ENCODE measurements around the gene FAM227B. TPM values are rescaled to one million over a fixed set of nuclear protein-coding genes. Genes with fewer than 3 reads are reported as not detected.

Gene FAM227B
- total and polyA plus RNA-seq, 2 of the 13 experiments (the other 11 are each of a cell fraction or from before 2014, with no cell fraction given), result 1.9 to 2.6 TPM

DNA sequence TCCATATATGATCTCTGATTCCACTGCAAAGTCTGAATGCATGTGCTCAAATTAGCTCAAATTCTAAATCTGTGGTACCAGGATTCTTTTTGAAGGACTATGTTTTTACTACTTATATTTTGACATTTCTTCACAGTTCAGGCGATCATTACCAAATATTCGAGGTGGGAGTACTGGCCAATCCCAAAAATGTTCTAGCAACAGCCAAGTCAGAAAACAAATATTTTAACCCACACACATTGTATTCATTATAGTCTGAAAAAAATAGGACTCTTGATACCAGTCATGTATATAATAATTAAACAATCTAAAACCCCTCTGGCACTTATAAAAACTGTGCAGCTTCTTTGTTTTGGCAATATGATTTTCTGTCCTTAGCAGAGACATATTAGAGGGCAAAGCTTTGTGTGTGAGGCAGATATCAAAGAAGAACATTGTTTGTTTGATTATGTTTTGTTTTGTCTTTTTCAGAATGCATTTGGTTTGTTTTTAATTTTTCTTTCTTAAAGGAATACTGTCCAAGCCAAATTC lies 160.1 kb downstream of the FAM227B start:
- H3K27ac ChIP-seq (ENCODE audit: extremely low read length, insufficient read depth, low read length), result no peak overlapping the region
- no peaks in the 10 kb centered on the region for H3K27me3 ChIP-seq (ENCODE audit: control insufficient read depth in 1 of 2, insufficient read depth in 2 of 2, low read length in 2 of 2)
- no peaks in the 10 kb centered on the region for H3K9me3 ChIP-seq (ENCODE audit: low read length)
- no peak overlapping the region for H2AFZ ChIP-seq (ENCODE audit: low read length)
- no peaks in the 10 kb centered on the region for H3K36me3 ChIP-seq (replicated peaks in 1 of 2; ENCODE audit: control insufficient read depth in 1 of 2, insufficient read depth in 2 of 2, low read length in 2 of 2)
- H3K4me1 ChIP-seq (ENCODE audit: insufficient read depth, low read length), result no peaks in the 10 kb centered on the region
- no peak overlapping the region for H3K4me2 ChIP-seq (ENCODE audit: low read depth, low read length)
- in situ Hi-C loops (cut with HindIII; ENCODE audit: extremely low pct_ligation_motif_present, low pct_unique_long_range_greater_than_20kb), result no loop called here
- H3K9ac ChIP-seq (ENCODE audit: insufficient read depth, low read depth, low read length), result no peak overlapping the region
- ChIA-PET POLR2A (no interaction called here), CTCF (ENCODE audit: low intra/inter-chr PET ratio, low total read pairs) (no interaction called here)
- no peak for DNase-seq (ENCODE audit: low spot score)
- no peak for FAIRE-seq
- ATAC-seq, result no peak
- H3K4me3 ChIP-seq (replicated peaks in 1 of 3; ENCODE audit: insufficient read depth in 1 of 3, low read depth in 2 of 3, low read length in 3 of 3), result no peak overlapping the region
- H3K79me2 ChIP-seq (ENCODE audit: insufficient read depth, low read length), result no peaks in the 10 kb centered on the region
- WGBS (ENCODE audit: low lambda C conversion rate), result 0% methylated on average over 2 of the region's 2 CpGs
- TF ChIP-seq ZNF496 (CRISPR knock-in tag; IDR thresholded peaks at IDR 0.05; ENCODE audit: insufficient replicate concordance) (no peak), RFX5 (IDR thresholded peaks at IDR 0.05; ENCODE audit: low read depth, low read length) (no peak), ZNF446 (CRISPR knock-in tag; IDR thresholded peaks at IDR 0.05) (no peak), BCL6 (CRISPR knock-in tag; IDR thresholded peaks at IDR 0.05) (no peak)
- TF ChIP-seq, protein P1, sequence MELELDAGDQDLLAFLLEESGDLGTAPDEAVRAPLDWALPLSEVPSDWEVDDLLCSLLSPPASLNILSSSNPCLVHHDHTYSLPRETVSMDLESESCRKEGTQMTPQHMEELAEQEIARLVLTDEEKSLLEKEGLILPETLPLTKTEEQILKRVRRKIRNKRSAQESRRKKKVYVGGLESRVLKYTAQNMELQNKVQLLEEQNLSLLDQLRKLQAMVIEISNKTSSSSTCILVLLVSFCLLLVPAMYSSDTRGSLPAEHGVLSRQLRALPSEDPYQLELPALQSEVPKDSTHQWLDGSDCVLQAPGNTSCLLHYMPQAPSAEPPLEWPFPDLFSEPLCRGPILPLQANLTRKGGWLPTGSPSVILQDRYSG (CRISPR knock-in tag; IDR thresholded peaks at IDR 0.05), result no peak
- TF ChIP-seq, protein P2, sequence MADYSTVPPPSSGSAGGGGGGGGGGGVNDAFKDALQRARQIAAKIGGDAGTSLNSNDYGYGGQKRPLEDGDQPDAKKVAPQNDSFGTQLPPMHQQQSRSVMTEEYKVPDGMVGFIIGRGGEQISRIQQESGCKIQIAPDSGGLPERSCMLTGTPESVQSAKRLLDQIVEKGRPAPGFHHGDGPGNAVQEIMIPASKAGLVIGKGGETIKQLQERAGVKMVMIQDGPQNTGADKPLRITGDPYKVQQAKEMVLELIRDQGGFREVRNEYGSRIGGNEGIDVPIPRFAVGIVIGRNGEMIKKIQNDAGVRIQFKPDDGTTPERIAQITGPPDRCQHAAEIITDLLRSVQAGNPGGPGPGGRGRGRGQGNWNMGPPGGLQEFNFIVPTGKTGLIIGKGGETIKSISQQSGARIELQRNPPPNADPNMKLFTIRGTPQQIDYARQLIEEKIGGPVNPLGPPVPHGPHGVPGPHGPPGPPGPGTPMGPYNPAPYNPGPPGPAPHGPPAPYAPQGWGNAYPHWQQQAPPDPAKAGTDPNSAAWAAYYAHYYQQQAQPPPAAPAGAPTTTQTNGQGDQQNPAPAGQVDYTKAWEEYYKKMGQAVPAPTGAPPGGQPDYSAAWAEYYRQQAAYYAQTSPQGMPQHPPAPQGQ (CRISPR knock-in tag; IDR thresholded peaks at IDR 0.05; ENCODE audit: borderline replicate concordance), result no peak
- H4K20me1 ChIP-seq (ENCODE audit: insufficient read depth, low read length), result no peaks in the 10 kb centered on the region
- intact Hi-C loops (cut with micrococcal nuclease; ENCODE audit: unreplicated experiment), result no loop called here
- BruUV-seq (replicated peaks), result no TSS peak

Data from HepG2 (cell line).